ENCODE results near the gene GALNT2. TPM values are rescaled to one million over a fixed set of nuclear protein-coding genes. Genes with fewer than 3 reads are reported as not detected.

Gene GALNT2
- total RNA-seq, 3 donors from 2014 or later, result 29.5 to 59.1 (median 55.2) TPM

DNA sequence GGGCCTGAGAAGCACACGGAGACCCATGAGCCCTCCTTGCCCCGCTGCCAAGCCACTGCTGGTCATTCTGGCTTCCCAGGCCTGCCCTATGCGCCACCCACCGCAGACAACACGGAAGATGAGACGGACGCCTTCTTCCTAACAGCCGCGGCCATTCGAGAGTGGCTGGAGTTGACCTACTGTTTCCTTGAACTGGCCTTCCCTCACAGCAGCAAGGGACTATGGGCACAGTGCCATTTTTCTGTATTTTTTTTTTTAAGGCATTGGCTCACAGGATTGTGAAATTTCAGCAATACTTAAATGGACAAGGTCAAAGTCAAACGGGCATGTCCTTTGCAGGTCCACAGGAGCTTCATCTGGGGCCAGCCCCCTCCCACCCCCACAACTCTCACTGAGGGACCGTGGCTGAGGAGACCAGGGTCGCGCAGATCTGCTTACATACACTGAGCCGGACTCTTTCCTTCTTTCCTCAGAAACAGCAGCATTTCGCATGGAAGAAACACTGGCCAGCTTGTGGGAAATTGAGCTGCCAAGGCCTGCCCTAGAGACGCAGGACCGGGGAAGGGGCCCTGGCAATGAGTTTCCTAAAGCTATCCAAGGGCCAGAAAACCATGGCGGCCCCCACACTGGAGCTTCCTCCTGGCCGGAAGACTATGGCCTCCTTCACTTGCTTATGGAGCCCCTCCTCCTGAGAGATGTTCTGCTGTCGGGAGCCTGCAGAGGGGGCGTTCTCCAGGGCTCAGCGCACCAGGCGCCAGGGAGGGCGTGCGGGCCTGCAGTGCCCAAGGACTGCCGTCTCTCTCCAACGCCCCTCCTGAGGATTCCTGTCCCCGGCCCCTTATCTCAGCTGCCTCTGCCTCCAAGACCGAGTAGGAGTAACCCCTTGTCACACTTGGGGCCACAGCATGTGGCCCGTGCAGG, 260.2 kb downstream of the GALNT2 start:
- DNase-seq (no peak), ATAC-seq (no peak)
- TF ChIP-seq, protein P1, sequence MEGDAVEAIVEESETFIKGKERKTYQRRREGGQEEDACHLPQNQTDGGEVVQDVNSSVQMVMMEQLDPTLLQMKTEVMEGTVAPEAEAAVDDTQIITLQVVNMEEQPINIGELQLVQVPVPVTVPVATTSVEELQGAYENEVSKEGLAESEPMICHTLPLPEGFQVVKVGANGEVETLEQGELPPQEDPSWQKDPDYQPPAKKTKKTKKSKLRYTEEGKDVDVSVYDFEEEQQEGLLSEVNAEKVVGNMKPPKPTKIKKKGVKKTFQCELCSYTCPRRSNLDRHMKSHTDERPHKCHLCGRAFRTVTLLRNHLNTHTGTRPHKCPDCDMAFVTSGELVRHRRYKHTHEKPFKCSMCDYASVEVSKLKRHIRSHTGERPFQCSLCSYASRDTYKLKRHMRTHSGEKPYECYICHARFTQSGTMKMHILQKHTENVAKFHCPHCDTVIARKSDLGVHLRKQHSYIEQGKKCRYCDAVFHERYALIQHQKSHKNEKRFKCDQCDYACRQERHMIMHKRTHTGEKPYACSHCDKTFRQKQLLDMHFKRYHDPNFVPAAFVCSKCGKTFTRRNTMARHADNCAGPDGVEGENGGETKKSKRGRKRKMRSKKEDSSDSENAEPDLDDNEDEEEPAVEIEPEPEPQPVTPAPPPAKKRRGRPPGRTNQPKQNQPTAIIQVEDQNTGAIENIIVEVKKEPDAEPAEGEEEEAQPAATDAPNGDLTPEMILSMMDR (IDR thresholded peaks at IDR 0.05), result no peak
- Histone ChIP-seq H3K4me3 (no peak overlapping the region), H3K9me3 (no peaks in the 10 kb centered on the region), H3K4me1 (ENCODE audit: low read depth) (no peaks in the 10 kb centered on the region), H3K36me3 (ENCODE audit: low read depth) (no peaks in the 10 kb centered on the region)
- intact Hi-C loops (cut with DNase I, micrococcal nuclease), result no loop called here

DNA sequence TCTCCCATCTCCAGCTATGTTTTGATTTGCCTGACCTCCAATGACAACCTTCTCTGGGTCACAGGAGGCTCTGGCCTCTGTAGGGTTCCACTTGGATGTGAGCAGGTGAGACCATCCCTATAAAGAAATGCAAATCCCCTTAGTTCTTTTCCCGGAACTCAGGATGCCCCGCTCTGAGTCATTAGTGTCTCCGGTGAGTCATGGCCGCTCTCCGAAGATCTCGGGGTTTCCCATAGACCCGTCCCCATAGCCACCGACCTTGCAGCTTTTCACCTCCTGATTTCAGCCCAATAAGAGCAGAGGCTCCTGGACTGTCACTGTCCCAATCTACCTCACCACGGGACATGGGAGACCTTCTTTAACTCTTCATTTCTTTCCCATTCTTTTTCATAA, 260.9 kb downstream of the GALNT2 start:
- intact Hi-C loops (cut with DNase I, micrococcal nuclease), result no loop called here
- no peak for ATAC-seq
- no peaks in the 10 kb centered on the region for H3K4me1 ChIP-seq (ENCODE audit: low read depth)

DNA sequence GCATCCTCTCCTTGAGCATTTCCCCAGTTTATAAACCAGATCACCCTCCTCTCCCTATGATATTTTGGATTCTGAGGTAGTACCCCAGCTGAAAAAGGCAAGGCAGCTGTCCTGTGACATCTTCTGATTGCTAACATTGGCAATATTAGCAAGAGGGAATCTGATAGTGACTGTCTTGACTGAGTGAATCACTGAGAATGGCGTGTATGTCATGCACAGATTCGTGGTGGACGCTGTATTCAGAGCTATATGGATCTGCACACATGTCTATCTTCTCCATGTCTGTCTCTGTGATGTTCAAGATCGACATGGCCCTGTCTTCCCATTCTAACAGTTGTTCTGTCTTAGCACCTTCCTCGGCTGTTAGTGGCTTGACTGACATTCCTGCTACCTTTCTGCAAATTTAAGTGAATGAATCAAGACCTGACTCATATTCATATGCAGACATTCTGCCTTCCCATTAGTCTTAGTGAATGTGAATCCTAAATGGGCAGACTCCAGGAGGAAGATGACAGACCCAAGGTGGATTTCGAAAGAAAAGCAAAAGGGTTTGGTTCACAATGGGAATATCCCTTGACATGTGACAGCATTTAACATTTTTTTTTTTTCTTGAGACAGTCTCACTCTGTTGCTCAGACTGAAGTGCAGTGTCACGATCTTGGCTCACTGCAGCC, 261.4 kb downstream of the GALNT2 start:
- ATAC-seq, result no peak
- no peaks in the 10 kb centered on the region for H3K9me3 ChIP-seq
- no peak overlapping the region for H3K4me3 ChIP-seq
- H3K4me1 ChIP-seq (ENCODE audit: low read depth), result no peaks in the 10 kb centered on the region
- TF ChIP-seq, protein P1 (IDR thresholded peaks at IDR 0.05), result no peak
- intact Hi-C loops (cut with DNase I, micrococcal nuclease), result no loop called here
- H3K36me3 ChIP-seq (ENCODE audit: low read depth), result no peaks in the 10 kb centered on the region
- no peak for DNase-seq

More for the DNA sequence above, 260.9 kb downstream of the GALNT2 start:
- Histone ChIP-seq H3K36me3 (ENCODE audit: low read depth) (no peaks in the 10 kb centered on the region), H3K9me3 (no peaks in the 10 kb centered on the region), H3K4me3 (no peak overlapping the region)
- DNase-seq, result no peak
- TF ChIP-seq, protein P1 (IDR thresholded peaks at IDR 0.05), result no peak

DNA sequence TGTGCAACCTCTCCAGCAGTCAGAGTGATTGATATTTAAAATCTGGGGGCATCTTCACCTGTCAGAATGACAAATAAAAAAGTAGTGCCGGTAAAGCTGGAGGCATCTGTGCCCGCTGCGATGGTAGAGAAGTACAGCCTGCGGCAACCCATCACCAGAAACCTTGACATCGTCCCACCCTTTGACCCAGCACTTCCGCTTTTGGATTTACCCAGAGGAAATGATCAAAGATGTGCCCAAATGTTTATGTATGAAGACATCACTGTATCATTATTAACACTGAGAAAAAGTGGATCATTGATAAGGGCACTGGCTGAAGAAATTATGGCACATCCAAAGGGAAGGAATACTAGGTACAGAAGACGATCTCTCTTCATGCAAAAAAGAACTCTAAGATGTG, 263.1 kb downstream of the GALNT2 start:
- H3K36me3 ChIP-seq (ENCODE audit: low read depth), result no peaks in the 10 kb centered on the region
- H3K4me3 ChIP-seq, result no peak overlapping the region
- intact Hi-C loops (cut with DNase I, micrococcal nuclease), result no loop called here
- no peak for ATAC-seq
- TF ChIP-seq, protein P1 (IDR thresholded peaks at IDR 0.05), result no peak
- DNase-seq, result no peak
- H3K4me1 ChIP-seq (ENCODE audit: low read depth), result no peaks in the 10 kb centered on the region
- no peaks in the 10 kb centered on the region for H3K9me3 ChIP-seq

All from mucosa of descending colon (tissue), 3 donors.